Measurements from ENCODE around the gene HECTD1.
"Not testable (repeated sequence)": the region's sequence is repeated elsewhere in the genome, so short reads cannot be mapped to it uniquely, and the experiment has no call there.

The HECTD1 gene

DNA sequence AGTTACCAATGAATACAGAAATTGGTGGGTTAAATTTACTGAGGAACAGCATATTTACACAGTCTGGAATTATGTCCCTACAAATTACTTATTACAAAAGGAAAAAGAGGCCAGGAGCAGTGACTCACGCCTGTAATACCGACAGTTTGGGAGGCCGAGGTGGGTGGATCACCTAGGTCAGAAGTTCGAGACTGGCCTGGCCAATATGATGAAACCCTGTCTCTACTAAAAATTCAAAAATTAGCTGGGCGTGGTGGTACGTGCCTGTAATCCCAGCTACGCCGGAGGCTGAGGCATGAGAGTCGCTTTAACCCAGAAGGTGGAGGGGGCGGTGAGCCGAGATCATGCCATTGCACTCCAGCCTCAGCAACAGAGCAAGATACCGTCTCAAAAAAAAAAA lies 52.6 kb downstream of the HECTD1 start:
- no peak for DNase-seq (ENCODE audit: low read depth in 2 of 2)

- DNase-seq (ENCODE audit: low read depth in 2 of 2), result no peak
Observed at GRCh38 chr14:31142455-31143087, 65.0 kb downstream of the HECTD1 start.

GRCh38 chr14:31139301-31139847 lies 68.2 kb downstream of the HECTD1 start:
- DNase-seq (ENCODE audit: low read depth in 2 of 2), result no peak

GRCh38 chr14:31138301-31138700 lies 69.3 kb downstream of the HECTD1 start:
- DNase-seq (ENCODE audit: low read depth in 2 of 2), result no peak

GRCh38 chr14:31137214-31137889 lies 70.2 kb downstream of the HECTD1 start:
- no peak for DNase-seq (ENCODE audit: low read depth in 2 of 2)

DNA sequence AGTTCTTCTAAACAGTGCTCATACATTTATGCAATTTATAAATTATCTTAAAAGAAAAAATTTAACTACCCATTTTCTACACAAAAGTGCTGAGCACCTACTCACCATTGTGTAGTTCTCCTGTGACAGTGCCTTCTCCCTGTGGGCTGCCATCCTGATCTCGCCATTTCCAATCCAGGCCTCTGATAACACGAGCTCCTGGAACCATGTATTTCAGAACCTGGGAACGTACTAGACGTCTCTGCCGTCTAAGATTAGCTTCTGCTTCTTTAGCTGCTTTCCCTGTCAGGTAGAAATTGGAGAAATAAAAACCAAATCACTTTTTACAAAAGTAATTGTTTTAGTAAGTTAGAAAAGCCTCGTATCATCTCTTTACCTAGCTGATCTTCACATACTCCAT lies 74.5 kb downstream of the HECTD1 start:
- DNase-seq (ENCODE audit: low read depth in 2 of 2), result no peak

- DNase-seq (ENCODE audit: low read depth in 2 of 2), result no peak
Observed at GRCh38 chr14:31128601-31129526, 78.7 kb downstream of the HECTD1 start.

- no peak for DNase-seq (ENCODE audit: low read depth in 2 of 2)
Observed at GRCh38 chr14:31127690-31128089, 79.9 kb downstream of the HECTD1 start.

- DNase-seq (ENCODE audit: low read depth in 2 of 2), result no peak
Observed at GRCh38 chr14:31126680-31127079, 80.9 kb downstream of the HECTD1 start.

DNA sequence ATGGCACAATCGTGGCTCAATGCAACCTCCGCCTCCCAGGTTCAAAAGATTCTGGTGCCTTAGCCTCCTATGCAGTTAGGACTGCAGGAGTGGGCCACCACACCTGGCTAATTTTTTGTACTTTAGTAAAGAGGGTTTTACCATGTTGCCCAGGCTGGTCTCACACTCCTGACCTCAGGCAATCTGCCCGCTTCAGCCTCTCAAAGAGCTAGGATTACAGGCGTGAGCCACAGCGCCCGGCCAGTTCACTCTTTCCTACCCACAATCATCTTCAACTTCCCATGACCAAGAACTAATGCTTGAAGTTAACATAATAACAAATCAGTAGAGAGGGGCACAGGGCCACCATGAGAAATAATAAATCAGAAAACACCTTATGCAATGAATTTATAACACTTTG lies 82.4 kb downstream of the HECTD1 start:
- no peak for DNase-seq (ENCODE audit: low read depth in 2 of 2)

- peak; percentile 31 to 36 for DNase-seq (ENCODE audit: low read depth in 2 of 2)
Observed at GRCh38 chr14:31124197-31124596, 83.4 kb downstream of the HECTD1 start.

DNA sequence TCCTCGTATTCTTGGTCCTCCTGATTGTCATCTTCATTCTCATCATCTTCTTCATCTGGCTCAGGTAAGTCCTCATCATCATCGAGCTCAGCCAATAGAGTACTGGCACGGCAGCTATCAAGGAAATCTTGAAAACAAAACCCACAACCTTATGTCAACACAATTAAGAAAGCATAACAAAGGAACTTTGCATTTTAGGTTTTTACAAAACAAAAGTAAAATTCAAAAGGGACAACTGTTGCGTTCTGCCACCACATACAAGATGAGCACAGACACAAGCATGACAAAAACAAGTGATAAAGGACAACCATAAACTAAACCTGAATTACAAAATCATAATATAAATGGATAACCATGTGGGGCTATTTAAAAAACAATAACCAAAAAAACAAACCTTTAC lies 84.7 kb downstream of the HECTD1 start:
- no peak for DNase-seq (ENCODE audit: low read depth in 2 of 2)

DNA sequence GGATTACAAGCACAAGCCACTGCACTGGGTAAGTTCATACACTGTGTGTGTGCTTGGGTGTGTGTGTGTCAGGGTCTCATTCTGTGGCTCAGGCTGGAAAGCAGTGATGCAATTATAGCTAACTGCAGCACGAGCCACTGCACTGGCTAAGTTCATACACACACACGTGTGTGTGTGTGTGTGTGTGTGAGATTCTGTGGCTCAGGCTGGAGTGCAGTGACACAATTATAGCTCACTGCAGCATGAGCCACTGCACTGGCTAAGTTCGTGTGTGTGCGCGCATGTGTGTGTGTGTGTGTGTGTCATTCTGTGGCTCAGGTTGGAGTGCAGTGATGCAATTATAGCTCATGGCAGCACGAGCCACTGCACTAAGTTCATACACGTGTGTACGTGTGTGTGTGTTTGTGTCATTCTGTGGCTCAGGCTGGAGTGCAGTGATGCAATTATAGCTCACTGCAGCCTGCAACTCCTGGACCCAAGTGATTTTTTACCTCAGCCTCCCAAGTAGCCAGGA lies 85.4 kb downstream of the HECTD1 start:
- no peak for DNase-seq (ENCODE audit: low read depth in 2 of 2)

GRCh38 chr14:31118892-31119291 lies 88.7 kb downstream of the HECTD1 start:
- no peak for DNase-seq (ENCODE audit: low read depth in 2 of 2)

DNA sequence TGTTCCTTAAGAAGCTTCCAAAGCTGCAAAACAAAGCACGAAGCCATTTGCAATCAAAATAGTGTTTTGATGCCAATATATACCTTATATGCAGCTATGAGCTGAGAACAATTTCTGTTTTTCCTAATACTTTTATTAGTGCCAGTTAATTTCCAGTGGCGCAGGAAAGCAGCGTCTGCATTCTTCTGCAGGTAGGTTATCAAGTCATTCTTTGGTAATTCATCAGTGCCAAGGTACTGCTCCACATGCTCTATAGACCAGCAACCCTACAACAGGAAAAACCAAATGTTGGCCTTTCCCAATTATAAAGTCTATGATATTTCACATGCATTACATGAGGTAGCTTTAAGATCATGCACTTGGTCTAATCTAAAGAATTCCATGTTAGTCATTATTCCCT lies 93.8 kb downstream of the HECTD1 start:
- DNase-seq (ENCODE audit: low read depth in 2 of 2), result no peak

DNA sequence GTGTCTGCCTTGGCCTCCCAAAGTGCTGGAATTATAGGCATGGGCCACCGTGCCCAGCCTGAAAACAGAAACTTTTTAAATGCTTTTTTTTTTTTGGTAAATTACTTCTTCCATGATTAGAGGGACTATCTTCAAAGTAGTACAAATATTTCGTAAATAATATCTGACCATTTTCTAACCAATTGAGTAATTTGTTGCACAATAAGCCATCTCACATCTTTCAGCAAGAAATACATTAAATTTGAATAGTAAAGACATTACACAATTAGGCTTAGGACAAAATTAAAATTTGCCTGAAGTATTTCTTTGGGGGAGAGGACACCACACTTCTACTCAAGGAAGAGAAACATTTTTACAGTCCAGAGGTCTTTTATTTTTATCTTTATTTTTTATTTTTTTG lies 96.7 kb downstream of the HECTD1 start:
- DNase-seq (ENCODE audit: low read depth in 2 of 2), result no peak

- no peak for DNase-seq (ENCODE audit: low read depth in 2 of 2)
Observed at GRCh38 chr14:31109257-31109656, 98.3 kb downstream of the HECTD1 start.

- DNase-seq (ENCODE audit: low read depth in 2 of 2), result no peak
Observed at GRCh38 chr14:31106768-31107167, 100.8 kb downstream of the HECTD1 start.

GRCh38 chr14:31097081-31097480 lies 110.5 kb downstream of the HECTD1 start:
- no peak for DNase-seq (ENCODE audit: low read depth in 2 of 2)

- peak; percentile 11 to 17 for DNase-seq (ENCODE audit: low read depth in 2 of 2)
Observed at GRCh38 chr14:31096255-31096654, 111.3 kb downstream of the HECTD1 start.

DNA sequence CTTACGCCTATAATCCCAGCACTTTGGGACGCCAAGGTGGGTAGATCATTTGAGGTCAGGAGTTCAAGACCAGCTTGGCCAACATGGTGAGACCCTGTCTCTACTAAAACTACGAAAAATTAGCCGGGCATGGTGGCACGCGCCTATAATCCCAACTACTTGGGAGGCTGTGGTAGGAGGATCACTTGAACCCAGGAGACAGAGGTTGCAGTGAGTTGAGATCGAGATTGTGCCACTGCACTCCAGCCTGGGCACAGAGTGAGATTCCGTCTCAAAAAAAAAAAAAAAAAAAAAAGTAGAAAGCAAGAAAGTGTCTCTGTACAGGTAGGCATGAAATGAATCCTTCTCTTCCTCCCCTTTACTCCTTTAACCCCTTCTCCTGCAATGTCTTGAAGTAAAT lies 111.8 kb downstream of the HECTD1 start:
- not testable (repeated sequence) for DNase-seq (ENCODE audit: low read depth in 2 of 2)
